Esophagus muscularis mucosa (tissue), 3 donors: ENCODE data around the gene SH3BGRL2.

Source experiments
- CTCF ChIP-seq, 3 experiments: fragments of 200-600 bp in 2 of 3; fragments of 450-650 bp in 1 of 3; sonication (generic) in 2 of 3; IDR thresholded peaks; one replicate each; pipeline ENCODE4 v1.5.1; 2017 to 2019; ENCODE audit warnings: antibody characterized with exemption in 3 of 3, mild to moderate bottlenecking in 2 of 3, moderate library complexity in 1 of 3
- POLR2A ChIP-seq: fragments of 450-650 bp; IDR thresholded peaks from one replicate; pipeline ENCODE4 v1.6.1; 2017; ENCODE audit warnings: antibody characterized with exemption, moderate library complexity, mild to moderate bottlenecking, low read depth
- POLR2AphosphoS5 ChIP-seq, 2 donors: sonication (generic); formaldehyde crosslinking; IDR thresholded peaks; one replicate each; pipeline ENCODE4 v1.6.1; 2017; ENCODE audit warnings: antibody characterized with exemption in 2 of 2

- TF ChIP-seq POLR2A (no peak), CTCF (IDR thresholded peaks at IDR 0.05) (peak in 1 of 3 experiments; percentile 30), POLR2AphosphoS5 (IDR thresholded peaks at IDR 0.05) (no peak)
Observed at GRCh38 chr6:79586548-79586947, 44.6 kb upstream of the SH3BGRL2 start.
